GM18861 (cell line): ENCODE results near the gene EPHX1.
"Not testable (repeated sequence)": the region's sequence is repeated elsewhere in the genome, so short reads cannot be mapped to it uniquely, and the experiment has no call there.

Experiments used
- ATAC-seq: cut with Tn5 transposase; IDR thresholded peaks from one replicate; pipeline ENCODE4 v1.9.1; 2021; ENCODE audit not compliant: unreplicated experiment

The EPHX1 gene

DNA sequence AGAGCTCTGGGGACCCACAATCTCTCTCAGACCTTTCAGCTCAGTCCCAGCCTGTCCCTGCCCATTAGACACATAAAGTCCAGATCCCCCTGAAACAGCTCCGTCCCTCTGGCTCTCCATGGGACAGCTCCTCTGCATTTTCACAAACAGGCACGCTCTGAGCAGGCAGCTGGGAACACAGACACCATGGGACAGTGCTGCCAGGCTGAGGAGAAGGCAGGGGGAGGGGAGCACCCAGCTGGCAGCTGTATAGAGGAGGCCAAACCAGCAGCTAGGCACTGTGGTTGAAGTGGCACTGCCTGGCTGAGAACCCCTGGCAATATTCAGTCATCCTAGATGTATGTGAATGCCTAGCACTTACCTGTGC is 70.3 kb downstream of the EPHX1 start:
- no peak for ATAC-seq

DNA sequence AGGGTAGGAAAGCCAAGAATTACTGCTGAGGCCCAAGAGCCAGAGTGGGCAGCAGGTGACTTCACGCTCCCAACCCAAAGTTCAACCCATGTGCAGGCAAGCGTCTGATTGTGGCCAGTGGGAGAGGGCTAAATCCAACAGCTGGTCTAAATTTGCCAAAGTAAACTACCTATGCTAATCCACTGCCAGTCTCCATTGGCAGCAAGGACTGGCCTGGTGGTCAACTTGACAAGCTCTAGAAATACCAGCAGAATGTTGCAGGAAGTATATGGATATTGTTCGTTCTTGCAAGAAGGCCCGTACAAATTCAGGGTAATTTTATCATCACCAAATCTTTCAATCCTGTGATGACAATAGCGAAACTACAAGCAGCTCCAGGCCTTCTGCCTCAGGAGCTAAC is 70.7 kb downstream of the EPHX1 start:
- no peak for ATAC-seq

DNA sequence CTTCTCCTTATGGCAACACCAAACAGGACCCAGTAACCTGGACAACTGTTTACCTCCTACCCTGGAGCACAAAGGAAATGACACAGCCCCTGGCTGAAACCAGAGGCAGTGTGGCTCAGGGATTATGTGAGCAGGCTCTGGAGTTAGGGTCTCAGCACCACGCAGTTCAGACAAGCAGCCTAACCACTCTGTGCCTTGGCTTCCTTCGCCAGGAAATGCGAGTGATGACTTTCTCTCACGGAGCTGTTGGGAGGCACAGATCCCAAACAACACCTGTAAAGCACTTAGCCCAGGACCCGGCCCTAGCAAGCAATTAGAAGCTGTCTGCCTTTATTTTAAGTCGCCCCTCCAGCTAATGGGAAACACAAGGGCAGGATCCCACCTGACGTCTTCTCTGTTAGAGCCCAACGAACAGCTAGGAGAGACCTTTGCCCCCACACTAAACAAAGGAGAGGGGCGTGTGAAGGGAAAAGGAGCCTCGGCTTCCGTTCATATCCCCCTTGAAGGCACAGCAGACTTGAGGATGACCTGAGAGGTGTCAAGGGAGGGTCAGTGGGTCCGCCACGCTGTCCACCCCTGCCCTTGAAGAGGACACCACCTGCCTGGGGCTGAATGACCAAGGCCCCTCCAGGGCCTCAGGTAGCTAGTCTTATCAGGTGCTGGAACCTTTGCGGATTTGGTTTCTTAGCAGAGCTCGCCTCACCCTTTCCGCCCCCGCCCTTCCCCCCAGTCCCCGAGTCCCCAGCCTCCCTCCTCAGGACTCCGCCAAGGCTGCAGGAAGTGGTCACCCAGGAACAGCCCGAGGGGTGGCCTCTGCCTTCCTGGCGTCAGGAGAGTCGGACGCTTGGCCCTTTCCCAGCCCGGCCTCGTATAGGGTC is 71.4 kb downstream of the EPHX1 start:
- ATAC-seq, result no peak

DNA sequence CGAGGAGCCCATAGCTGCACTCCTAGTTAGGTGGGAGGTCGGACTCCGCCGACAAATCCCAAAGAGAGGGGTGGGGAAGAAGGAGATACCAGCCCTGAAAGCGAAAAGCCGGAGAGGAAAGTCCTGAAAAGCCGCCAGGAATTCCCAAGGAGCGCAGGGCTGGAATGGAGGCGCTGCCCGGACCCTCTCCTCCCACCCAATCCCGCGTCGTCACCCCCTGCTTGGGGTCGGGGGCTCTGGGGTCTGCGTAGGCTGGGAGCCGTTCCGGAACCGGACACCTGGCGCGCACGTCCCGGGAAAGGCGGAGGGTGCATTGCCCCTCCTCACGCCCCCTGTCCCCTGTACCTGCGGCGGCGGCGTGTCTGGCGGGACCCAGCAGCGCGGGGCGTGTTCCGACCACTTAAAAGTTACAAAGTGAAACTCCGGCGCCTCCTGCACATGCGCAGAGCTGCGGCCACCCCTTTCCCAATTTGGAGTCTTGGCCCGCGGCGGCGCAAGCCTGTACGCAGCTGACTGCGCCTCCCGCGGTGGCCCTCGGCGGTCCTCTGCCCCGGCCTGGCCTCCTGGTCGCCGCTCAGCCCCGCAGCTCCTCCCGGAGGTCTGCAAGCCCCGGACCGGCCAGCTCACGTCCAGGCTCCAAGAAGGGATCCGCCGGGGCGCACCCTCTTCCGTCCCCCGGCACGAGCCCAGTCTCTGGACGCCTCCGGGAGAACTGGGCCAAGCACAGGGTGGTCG is 72.2 kb downstream of the EPHX1 start, which contains the start of gene TMEM63A:
TSS of gene TMEM63A (minus strand) at position 422 of the 735 bp plus-strand sequence. CDS start 4,800 bp downstream, outside the sequence.
- ATAC-seq, result peak; percentile 69

DNA sequence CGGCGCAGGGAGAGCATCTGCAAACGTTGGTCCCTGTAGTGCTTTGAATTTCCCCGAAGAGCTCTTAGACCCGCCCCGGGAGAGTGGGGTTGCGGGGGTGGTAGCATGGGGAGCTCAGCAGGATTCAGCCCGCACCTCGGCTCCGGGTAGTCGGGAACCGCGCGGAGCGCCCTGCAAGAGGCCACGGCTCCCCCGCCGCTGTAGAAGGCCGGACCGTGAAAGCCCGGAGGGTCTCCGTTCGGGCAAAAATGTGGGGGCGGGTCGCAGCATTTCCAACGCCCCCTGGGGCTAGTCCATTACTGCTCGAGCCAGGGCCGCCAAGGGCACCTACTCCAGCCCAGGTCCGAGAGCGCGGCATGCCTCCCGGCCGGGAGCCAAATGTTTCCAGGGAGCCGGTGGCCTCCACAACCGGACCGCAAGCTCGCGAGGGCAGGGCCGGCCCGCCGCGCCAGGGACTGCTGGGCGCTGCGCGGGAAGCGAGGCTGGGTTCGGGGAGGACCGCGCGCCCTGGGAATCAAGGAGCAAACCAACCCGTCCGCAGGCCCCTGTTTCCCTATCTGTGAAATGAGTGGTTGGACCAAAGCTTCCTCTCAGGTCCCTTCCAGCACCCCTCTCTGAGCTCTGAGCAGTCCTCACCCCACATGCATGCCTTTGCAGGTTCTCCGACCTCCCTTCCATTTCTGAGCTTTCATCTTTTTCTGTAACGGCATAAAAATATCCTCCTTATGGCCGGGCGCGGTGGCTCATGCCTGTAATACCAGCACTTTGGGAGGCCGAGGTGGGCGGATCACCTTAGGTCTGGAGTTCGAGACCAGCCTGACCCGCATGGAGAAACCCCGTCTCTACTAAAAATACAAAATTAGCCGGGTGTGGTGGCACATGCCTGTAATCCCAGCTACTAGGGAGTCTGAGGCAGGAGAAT is 73.0 kb downstream of the EPHX1 start:
- peak; percentile 13 for ATAC-seq

DNA sequence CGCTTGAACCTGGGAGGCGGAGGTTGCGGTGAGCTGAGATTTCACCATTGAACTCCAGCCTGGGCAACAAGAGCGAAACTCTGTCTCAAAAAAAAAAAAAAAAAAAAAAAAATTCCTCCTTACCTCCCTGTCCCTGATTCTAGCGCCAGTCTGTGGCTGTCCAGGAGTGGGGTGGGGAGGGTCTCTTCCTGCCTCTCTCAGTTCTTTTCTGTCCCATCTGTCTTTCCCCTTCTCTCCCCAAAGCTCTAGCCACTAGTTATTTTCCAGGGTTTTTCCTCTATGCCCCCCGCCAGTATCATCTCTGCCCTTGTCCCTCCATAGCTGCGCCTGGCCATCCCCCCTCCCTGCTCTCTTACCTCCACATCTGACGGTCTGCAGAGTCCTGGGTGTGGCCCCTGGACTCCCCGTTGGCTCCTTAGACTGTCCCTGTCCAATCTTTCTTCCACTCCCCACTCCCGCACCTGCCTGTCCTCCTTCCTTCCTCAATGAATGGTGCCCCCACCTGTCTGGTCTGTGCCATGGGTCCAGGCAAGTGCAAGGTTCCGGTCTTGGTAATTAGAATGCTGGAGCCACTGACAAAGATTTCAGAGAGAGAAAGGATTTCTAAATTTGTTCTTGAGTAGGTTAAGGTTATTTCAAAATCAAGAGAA is 73.8 kb downstream of the EPHX1 start:
- ATAC-seq, result no peak

DNA sequence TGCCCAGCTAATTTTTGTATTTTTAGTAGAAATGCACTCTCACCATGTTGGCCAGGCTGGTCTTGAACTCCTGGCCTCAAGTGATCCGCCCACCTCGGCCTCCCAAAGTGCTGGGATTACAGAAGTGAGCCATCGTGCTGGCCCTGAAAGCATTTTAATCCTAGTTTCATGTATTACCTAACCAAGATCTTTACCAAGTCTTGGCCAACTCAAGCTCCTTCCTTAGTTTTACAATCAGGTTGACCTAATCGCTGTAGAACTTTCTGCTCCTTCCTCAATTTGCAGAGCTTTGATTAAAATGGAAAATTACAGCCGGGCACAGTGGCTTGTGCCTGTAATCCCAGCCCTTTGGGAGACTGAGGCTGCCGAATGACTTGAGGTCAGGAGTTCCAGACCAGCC is 75.4 kb downstream of the EPHX1 start:
- no peak for ATAC-seq

GRCh38 chr1:225886159-225887029 is 76.5 kb downstream of the EPHX1 start:
- no peak for ATAC-seq

- ATAC-seq, result no peak
These were observed 77.0 kb downstream of the EPHX1 start for GRCh38 chr1:225887030-225887314.

DNA sequence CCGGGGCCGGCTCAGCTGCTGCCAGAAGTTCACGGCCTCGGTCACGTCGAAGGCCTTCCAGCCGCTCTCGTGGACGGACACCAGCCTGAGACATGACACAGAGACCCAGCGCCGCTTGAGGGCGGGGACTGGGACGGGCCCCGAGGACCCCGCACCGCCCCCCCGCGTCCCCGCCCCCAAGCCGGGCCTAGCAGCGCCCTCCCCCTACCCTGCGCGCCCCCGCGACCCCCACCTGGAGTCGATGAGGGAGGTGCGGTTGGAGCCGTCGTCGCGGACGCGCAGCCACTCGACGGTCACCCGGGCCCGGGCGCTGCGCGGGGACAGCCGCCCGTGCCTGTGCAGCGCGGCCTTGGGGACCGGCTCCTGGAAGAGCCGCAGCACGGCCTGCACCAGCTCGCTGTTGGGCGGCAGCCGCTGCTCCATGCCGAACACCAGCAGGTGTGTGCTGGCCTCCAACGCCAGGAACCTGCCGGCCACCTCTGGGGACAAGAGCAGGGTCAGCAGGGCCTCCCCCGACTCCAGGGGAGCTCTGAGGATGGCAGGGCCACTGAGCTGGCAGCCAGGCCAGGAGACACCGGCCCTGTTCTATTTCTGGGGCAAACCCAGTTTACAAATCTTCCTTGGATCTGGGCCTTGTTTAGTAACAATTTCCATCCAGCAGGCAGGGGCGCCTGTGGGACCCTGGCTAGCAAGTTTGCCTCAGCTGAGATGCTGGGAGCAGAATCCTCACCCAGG is 77.8 kb downstream of the EPHX1 start:
- not testable (repeated sequence) for ATAC-seq

DNA sequence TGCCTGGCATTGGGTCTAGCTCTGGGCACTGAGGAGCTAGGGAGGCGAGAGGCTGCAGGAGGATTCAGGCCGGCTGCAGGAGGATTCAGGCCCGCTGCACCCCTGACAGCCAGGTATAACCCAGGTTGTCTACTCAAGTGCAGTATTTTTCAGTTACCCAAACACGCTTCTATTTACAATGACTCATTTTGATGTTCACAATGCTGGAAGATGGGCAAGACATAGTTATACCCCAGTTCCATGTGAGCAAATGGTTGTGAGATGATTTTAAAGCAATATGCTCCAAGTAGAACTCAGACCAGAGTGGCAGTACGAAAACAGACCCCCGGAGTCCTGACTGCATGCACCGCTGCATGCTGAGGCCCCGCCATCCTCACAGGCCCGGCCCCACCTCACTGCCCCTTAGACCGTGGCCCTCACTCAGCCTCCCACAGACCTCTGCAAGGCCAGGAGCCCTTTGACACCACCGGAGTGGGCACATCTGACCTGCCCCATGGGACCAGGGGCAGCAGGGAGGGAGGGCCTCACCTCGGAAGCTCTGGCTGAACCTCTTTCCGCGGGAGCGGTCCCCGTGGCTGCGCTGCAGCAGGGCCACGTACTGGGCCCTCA is 78.5 kb downstream of the EPHX1 start:
- no peak for ATAC-seq

GRCh38 chr1:225888898-225889601 is 79.1 kb downstream of the EPHX1 start, which contains the start of gene LEFTY1:
LEFTY1 (minus strand) TSS chr1:225889146; CDS start chr1:225889066, 80 bp downstream.
- ATAC-seq, result no peak

DNA sequence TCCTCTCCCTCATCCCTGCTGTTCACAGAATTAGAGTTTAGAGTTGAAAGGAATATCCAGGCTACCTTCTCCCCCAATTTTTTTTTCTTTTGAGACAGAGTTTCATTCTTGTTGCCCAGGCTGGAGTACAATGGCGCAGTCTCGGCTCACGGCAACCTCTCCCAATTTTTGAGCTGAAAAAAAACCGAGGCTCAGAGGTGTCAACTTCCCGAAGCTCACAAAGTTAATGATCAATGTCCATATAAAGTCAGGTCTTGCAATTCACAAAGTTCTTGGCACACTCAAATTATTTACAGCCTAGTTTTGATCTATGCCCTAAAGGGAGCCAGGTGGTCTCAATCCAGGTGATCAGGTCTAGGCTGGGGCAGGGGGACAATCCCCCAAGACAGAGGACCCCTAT is 79.8 kb downstream of the EPHX1 start:
- no peak for ATAC-seq

DNA sequence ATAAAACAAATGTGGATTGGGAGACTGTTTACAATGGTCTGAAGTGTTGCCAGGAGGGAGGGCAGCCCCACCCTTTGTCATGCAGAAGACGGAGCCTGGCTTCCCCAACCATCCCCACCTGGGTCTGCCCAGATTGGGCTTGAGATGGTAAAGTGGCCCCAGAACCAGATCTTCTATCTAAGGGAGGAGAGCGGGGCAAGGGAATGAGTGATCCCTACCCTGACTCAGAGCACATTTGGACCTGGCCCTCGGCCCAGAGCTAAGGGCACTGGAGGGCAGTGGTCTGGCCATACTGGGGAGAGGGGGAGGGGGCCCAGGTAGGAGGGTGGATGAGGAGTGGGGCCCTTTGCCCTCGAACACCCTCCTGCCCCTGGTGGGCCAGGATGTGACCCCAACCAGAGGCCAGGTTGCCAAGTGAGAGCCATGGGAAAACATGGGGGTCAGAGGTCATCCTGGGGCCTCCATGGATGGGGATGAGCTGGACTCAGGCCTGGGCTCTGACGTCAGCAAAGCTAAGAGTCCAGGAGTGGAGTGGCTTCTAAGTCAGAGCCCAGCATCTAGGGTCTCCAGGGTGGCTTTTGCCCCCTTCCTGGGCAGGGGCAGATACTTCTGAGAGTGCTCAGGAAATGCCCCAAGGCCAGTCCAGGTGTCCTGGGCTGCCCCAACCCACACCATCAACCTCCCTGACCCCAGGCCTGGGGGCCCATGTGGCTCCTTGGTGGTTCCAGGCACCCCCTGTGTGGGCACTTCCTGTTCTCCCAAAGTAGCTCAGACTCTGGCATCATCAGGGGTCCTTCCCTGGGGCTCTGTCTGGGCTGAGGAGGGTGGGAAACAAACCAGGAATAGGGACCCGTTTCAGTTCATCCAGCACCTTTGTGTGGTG is 80.7 kb downstream of the EPHX1 start:
- no peak for ATAC-seq

DNA sequence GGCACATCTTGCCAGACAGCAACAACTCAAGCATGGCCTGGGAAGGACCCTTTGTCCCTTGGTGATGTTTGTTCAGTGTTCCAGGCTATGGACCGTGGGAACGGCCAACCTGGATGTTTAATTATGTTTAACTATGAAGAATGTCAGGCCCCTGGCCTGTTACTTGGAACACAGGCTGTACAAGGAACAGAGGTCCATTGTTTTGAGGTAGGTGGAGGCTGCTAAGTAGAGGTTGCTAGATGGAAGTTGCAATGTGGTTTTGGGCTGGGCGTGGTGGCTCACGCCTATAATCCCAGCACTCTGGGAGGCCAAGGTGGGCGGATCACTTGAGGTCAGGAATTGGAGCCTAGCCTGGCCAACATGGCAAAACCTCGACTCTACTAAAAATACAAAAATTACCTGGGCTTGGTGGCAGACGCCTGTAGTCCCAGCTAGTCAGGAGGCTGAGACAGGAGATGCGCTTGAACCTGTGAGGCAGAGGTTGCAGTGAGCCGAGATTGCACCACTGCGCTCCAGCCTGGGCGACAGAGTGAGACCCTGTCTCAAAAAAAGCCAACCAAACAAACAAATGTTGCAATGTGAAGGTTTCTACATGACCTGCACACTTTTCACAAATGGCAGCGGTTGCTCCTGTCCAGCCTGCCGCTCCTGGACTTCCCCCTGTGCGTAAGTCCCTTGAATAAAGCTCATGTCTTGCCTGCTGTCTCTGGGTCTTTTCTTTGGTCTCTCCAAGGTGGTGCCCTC is 81.5 kb downstream of the EPHX1 start:
- no peak for ATAC-seq

- no peak for ATAC-seq
These were observed 82.4 kb downstream of the EPHX1 start for GRCh38 chr1:225892307-225892706.
